CD14-positive monocyte (primary cell): ENCODE measurements around the gene EME2. TPM values are rescaled to one million over a fixed set of nuclear protein-coding genes. Genes with fewer than 3 reads are reported as not detected.
A peak's percentile ranks its signal among the peaks of the same experiment; 100 is the strongest.

Experiments
- DNase-seq, 3 donors: peaks; one replicate each; pipeline ENCODE4 v3.0.0-alpha.2; 2011 to 2022
- H2AFZ ChIP-seq: 2 replicates; pipeline ENCODE4 v1.6.0; 2012; ENCODE audit warnings: mild to moderate bottlenecking, low read depth, low read length, inconsistent platforms; ENCODE audit not compliant: insufficient read depth, poor library complexity, severe bottlenecking
- H3K27ac ChIP-seq, 2 donors: 1 replicate in 1 of 2; 2 replicates in 1 of 2; pipeline ENCODE4 v1.5.1; 2012 to 2013; ENCODE audit warnings: low read length in 2 of 2, control low read depth in 1 of 2, inconsistent platforms in 1 of 2, low read depth in 1 of 2, mild to moderate bottlenecking in 1 of 2
- H3K27me3 ChIP-seq, 2 donors: one replicate each; pipeline versions ENCODE4 v1.6.0 to v1.6.1; 2011 to 2013; ENCODE audit warnings: low read length in 2 of 2; ENCODE audit not compliant: control insufficient read depth in 2 of 2, insufficient read depth in 2 of 2
- H3K36me3 ChIP-seq, 2 donors: replicated peaks in 1 of 2; 1 replicate in 1 of 2; 2 replicates in 1 of 2; pipeline versions ENCODE4 v1.5.1 to v1.6.1; 2012 to 2013; ENCODE audit warnings: low read length in 2 of 2, control low read depth in 1 of 2, inconsistent platforms in 1 of 2, mild to moderate bottlenecking in 1 of 2; ENCODE audit not compliant: insufficient read depth in 2 of 2, control insufficient read depth in 1 of 2
- H3K4me1 ChIP-seq, 2 donors: 1 replicate in 1 of 2; 2 replicates in 1 of 2; pipeline versions ENCODE4 v1.5.1 to v1.6.1; 2012 to 2013; ENCODE audit warnings: low read length in 2 of 2, control low read depth in 1 of 2, inconsistent platforms in 1 of 2, mild to moderate bottlenecking in 1 of 2, moderate library complexity in 1 of 2; ENCODE audit not compliant: insufficient read depth in 2 of 2, control insufficient read depth in 1 of 2
- H3K4me2 ChIP-seq: replicated peaks from 2 replicates; pipeline ENCODE3; 2012; ENCODE audit warnings: low read length, moderate library complexity, mild to moderate bottlenecking; ENCODE audit not compliant: poor library complexity, severe bottlenecking; ENCODE audit errors: extremely low read depth
- H3K4me3 ChIP-seq, 3 experiments: fragments of 200-600 bp in 1 of 3; sonication (generic) in 1 of 3; replicated peaks in 1 of 3; 1 replicate in 2 of 3; 2 replicates in 1 of 3; pipeline ENCODE4 v1.5.1; 2011 to 2013; ENCODE audit warnings: low read length in 3 of 3, mild to moderate bottlenecking in 3 of 3, control low read depth in 2 of 3, low read depth in 2 of 3, inconsistent platforms in 1 of 3, moderate library complexity in 1 of 3
- H3K79me2 ChIP-seq: 2 replicates; pipeline ENCODE4 v1.6.0; 2012; ENCODE audit warnings: mild to moderate bottlenecking, control low read depth, inconsistent platforms, low read length, moderate library complexity; ENCODE audit not compliant: insufficient read depth
- H3K9ac ChIP-seq: 2 replicates; pipeline ENCODE4 v1.6.0; 2017; ENCODE audit warnings: low read length, mild to moderate bottlenecking; ENCODE audit not compliant: insufficient read depth, poor library complexity, severe bottlenecking
- H3K9me3 ChIP-seq, 2 donors: replicated peaks in 1 of 2; 1 replicate in 1 of 2; 2 replicates in 1 of 2; pipeline versions ENCODE4 v1.5.1 to v1.6.1; 2012 to 2013; ENCODE audit warnings: low read length in 2 of 2, control low read depth in 1 of 2; ENCODE audit not compliant: control insufficient read depth in 1 of 2, insufficient read depth in 1 of 2
- H4K20me1 ChIP-seq: 2 replicates; pipeline ENCODE4 v1.6.0; 2012; ENCODE audit warnings: mild to moderate bottlenecking, low read length, control low read depth, moderate library complexity; ENCODE audit not compliant: insufficient read depth
- H3K27ac Mint-ChIP-seq, 7 donors: one replicate each; pipeline ENCODE4 v1.8.0; 2020; ENCODE audit warnings: mild to moderate bottlenecking in 7 of 7, mixed read lengths in 7 of 7, moderate library complexity in 6 of 7, inconsistent platforms in 2 of 7
- H3K27me3 Mint-ChIP-seq, 3 donors: one replicate each; pipeline ENCODE4 v1.8.0; 2021 to 2022; ENCODE audit warnings: low read depth in 3 of 3, mild to moderate bottlenecking in 3 of 3, mixed read lengths in 3 of 3, moderate library complexity in 3 of 3, inconsistent platforms in 1 of 3
- H3K36me3 Mint-ChIP-seq, 2 donors: one replicate each; pipeline ENCODE4 v1.8.0; 2020; ENCODE audit warnings: mixed read lengths in 2 of 2, inconsistent platforms in 1 of 2, mild to moderate bottlenecking in 1 of 2
- H3K4me1 Mint-ChIP-seq: one replicate; pipeline ENCODE4 v1.8.0; 2020; ENCODE audit warnings: mild to moderate bottlenecking, mixed read lengths
- H3K4me3 Mint-ChIP-seq, 2 donors: one replicate each; pipeline ENCODE4 v1.8.0; 2020; ENCODE audit warnings: mild to moderate bottlenecking in 2 of 2, mixed read lengths in 2 of 2, moderate library complexity in 1 of 2
- H3K9me3 Mint-ChIP-seq, 7 donors: one replicate each; pipeline ENCODE4 v1.8.0; 2020 to 2022; ENCODE audit warnings: mixed read lengths in 7 of 7, mild to moderate bottlenecking in 6 of 7, moderate library complexity in 6 of 7, inconsistent platforms in 2 of 7
- WGBS: methylation state at CpG from one replicate; pipeline ENCODE4 v1.1.5; 2013; ENCODE audit warnings: missing lambda C conversion rate; ENCODE audit not compliant: insufficient coverage; 5-methylcytosine and 5-hydroxymethylcytosine counted together
- intact Hi-C, 2 donors: fragments of 100-400 bp; cut with micrococcal nuclease; formaldehyde crosslinking; loops; one replicate each; pipeline versions ENCODE4 v1.15.0 to v1.15.1; 2023
- polyA plus RNA-seq, 3 donors: library from polyadenylated mRNA; depleted of rRNA in 1 of 3; unstranded in 2 of 3; stranded (reverse) in 1 of 3; fragments of 300-500 nt in 2 of 3; fragments of >200 nt in 1 of 3; fragmentation: Illumina TruSeq in 2 of 3; gene quantifications; 1 replicate in 2 of 3; 2 replicates in 1 of 3; pipeline ENCODE4 v1.2.3, GENCODE V29; 2012 to 2021
- TF ChIP-seq, protein P1 (sequence below): fragments of 200-600 bp; IDR thresholded peaks from one replicate; pipeline ENCODE4 v1.8.0; 2022; ENCODE audit warnings: antibody characterized with exemption, mild to moderate bottlenecking

EME2 gene
- polyA plus RNA-seq, 3 donors: 0.26 to 36.6 (median 0.48) TPM

DNA sequence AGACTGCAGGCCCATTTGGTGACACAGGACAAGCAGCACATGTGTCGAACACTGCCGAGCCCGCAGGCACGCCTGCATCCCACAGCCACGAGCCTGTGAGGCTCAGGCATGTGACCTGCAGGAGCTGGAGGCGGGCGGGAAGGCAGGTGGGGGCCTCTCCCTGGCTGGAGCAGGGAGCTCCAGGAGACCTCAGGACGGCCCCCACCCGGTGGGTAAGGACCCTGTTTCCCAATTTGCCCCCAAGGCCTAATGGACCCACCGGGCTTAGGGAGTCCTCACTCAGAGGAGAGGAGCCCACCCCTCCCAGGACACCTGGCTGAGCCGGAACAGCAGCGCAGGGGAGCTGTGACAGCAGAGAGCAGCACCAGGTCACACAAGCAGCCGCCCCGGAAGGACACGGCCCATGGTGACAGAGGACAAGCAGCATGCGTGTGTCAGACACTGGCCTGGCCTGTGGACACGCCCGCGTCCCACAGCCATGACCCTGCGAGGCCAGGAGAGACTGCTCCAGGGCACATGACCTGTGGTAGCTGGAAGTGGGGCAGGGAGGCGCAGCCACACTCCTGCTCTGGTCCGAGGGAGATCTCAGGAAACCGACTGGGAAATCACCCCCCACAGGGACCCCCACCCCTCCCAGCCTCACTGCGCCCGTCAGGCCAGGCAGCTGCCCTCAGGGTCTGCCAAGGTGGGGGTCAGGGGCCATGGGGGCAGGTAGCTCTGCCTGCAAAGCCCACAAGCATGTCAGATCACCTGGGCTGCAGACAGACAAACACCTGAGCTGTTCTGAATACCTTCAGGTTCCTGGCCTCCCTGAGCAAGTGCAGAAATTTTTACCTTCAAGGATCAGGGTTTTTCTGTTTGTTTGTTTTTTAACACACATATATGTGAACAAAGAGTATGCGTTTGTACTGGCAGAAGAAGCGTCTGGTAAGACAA, 7.4 kb downstream of the EME2 start:
- Mint-ChIP-seq H3K9me3 (no peaks in the 10 kb centered on the region), H3K4me1 (peaks cover 27% of the 10 kb centered on the region), H3K27me3 (no peaks in the 10 kb centered on the region), H3K4me3 (no peak overlapping the region), H3K36me3 (peaks cover 6 to 44% of the 10 kb centered on the region in 2 donors), H3K27ac (no peak overlapping the region)
- Histone ChIP-seq H3K27me3 (no peaks in the 10 kb centered on the region), H3K4me1 (peaks cover 25 to 35% of the 10 kb centered on the region in 2 donors), H3K9ac (no peak overlapping the region), H3K36me3 (peaks cover 35 to 37% of the 10 kb centered on the region in 2 donors), H3K27ac (peak overlapping the region in 1 of 2 donors; percentile 14), H2AFZ (no peak overlapping the region), H3K4me2 (peak overlapping the region; percentile 11), H3K4me3 (no peak overlapping the region), H3K79me2 (peaks cover 50% of the 10 kb centered on the region), H4K20me1 (peaks cover 74% of the 10 kb centered on the region), H3K9me3 (no peaks in the 10 kb centered on the region)
- intact Hi-C loops: loop anchor here (5.0 to 10.0 kb wide), 6 partner anchors 47 to 355 kb away; partner anchors contain the start of genes MAPK8IP3 (in 2 of the 2), CLCN7 (in 1 of the 2), FAHD1 (in 1 of the 2) and HAGH (in 1 of the 2)
- TF ChIP-seq, protein P1, sequence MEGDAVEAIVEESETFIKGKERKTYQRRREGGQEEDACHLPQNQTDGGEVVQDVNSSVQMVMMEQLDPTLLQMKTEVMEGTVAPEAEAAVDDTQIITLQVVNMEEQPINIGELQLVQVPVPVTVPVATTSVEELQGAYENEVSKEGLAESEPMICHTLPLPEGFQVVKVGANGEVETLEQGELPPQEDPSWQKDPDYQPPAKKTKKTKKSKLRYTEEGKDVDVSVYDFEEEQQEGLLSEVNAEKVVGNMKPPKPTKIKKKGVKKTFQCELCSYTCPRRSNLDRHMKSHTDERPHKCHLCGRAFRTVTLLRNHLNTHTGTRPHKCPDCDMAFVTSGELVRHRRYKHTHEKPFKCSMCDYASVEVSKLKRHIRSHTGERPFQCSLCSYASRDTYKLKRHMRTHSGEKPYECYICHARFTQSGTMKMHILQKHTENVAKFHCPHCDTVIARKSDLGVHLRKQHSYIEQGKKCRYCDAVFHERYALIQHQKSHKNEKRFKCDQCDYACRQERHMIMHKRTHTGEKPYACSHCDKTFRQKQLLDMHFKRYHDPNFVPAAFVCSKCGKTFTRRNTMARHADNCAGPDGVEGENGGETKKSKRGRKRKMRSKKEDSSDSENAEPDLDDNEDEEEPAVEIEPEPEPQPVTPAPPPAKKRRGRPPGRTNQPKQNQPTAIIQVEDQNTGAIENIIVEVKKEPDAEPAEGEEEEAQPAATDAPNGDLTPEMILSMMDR: no peak
- no peak for DNase-seq
- 95% methylated on average over 19 of the region's 27 CpGs for WGBS

- Mint-ChIP-seq H3K36me3 (peaks cover 8 to 43% of the 10 kb centered on the region in 2 donors), H3K9me3 (no peaks in the 10 kb centered on the region), H3K4me1 (peaks cover 27% of the 10 kb centered on the region), H3K27ac (no peak overlapping the region), H3K27me3 (no peaks in the 10 kb centered on the region), H3K4me3 (no peak overlapping the region)
- WGBS: 95% methylated on average over 5 of the region's 6 CpGs
- TF ChIP-seq, protein P1: no peak
- peaks cover 52% of the 10 kb centered on the region for H3K79me2 ChIP-seq
- no peak overlapping the region for H3K9ac ChIP-seq
- intact Hi-C loops: loop anchor here (5.0 to 10.0 kb wide), 4 partner anchors 47 to 356 kb away; partner anchors contain the start of genes FAHD1 (in 1 of the 2), HAGH (in 1 of the 2), MAPK8IP3 (in 1 of the 2) and NTHL1 (in 1 of the 2)
- no peaks in the 10 kb centered on the region for H3K9me3 ChIP-seq
- no peak overlapping the region for H3K4me3 ChIP-seq
- DNase-seq: no peak
- H4K20me1 ChIP-seq: peaks cover 74% of the 10 kb centered on the region
- peaks cover 29 to 31% of the 10 kb centered on the region in 2 donors for H3K36me3 ChIP-seq
- no peak overlapping the region for H2AFZ ChIP-seq
- H3K4me2 ChIP-seq: peak overlapping the region; percentile 11
- peaks cover 25 to 33% of the 10 kb centered on the region in 2 donors for H3K4me1 ChIP-seq
- no peaks in the 10 kb centered on the region for H3K27me3 ChIP-seq
- H3K27ac ChIP-seq: no peak overlapping the region
Measured at GRCh38 chr16:1780677-1781072, 8.1 kb downstream of the EME2 start.
